GM21367 (cell line): Measurements from ENCODE around the gene ARHGAP44.

Experiments
- ATAC-seq: cut with Tn5 transposase; IDR thresholded peaks from one replicate; pipeline ENCODE4 v1.9.1; 2021; ENCODE audit not compliant: unreplicated experiment

ARHGAP44 gene

DNA sequence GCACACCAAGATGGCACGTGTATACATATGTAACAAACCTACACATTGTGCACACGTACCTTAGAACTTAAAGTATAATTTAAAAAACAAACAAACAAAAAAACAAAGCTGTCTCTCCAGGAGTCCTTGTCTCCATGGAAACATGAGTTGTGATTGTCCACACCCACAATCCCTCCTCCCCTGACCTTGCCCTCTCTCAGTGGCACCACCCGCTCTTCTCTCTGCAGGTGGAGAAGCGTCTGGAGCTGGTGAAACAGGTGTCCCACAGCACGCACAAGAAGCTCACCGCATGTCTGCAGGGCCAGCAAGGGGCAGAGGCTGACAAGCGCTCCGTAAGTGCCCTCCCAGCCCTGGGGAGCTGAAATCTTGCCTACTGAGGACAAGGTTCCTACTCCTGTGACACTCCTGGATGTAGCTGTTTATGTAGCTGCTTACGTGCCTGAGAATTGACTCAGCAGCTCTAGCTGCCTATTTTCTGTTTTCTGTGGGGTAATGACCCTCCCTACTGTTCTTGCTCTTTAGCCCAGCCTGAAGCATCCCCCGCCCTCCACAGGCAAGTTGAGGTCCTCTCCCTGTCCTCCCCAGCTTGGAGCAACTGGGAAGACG, 107.0 kb downstream of the ARHGAP44 start:
- ATAC-seq = no peak

DNA sequence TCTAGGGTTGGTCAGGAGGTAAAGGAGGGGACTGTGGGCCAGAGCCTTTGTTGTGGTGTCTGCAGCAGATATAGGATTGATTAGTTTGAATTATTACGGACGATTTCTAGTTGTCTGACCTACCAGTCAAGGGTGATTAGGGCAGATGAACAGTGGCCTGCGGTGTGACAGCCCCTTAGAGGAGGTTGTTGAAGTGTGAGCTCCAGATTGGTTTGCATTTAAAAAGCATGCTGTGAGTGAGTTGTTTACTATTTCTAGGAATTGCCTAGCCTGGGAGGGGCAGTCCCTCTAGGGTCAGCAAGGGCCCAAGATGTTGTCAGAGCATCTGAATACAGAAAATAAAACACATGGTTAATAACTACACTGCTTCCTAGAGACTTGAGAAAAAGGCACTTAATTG, 108.8 kb downstream of the ARHGAP44 start:
- no peak for ATAC-seq

DNA sequence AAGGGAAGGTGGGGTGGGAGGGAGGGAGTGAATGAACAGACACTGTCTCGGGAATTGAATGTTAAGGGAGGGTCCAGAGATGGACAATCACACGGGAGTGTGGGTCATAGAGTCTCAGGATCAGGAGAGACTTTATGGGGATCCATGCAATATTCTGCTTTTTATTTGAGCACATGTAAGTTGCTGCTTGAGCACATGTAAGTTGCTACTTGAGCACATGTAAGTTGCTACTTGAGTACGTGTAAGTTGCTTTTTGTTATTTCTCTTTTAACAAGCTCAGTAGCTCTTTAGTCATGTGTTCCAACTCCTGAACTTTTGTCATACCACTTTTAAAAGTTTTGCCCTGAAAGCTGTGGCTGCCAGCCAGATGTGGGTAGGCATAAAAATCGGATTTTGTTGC, 110.3 kb downstream of the ARHGAP44 start:
- ATAC-seq = no peak

DNA sequence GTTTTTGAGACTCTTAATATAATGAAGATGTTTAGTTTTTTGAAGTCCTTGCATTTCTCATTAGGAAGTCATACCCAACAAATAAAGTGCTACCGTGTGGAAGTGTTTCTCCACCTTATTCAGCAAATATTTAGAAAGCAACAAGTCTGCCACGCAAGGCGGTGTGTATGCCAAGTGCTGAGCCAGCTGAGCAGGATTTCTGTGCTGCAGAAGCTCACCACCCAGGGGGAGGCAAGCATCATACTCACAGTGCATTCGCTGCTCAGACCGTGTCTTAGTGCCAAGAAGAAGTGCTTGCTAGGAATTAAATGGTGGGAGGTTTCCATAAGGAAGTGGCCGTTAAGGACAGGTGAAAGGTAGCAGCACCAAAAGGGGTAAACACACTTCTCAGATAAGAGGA, 111.2 kb downstream of the ARHGAP44 start:
- ATAC-seq = no peak

DNA sequence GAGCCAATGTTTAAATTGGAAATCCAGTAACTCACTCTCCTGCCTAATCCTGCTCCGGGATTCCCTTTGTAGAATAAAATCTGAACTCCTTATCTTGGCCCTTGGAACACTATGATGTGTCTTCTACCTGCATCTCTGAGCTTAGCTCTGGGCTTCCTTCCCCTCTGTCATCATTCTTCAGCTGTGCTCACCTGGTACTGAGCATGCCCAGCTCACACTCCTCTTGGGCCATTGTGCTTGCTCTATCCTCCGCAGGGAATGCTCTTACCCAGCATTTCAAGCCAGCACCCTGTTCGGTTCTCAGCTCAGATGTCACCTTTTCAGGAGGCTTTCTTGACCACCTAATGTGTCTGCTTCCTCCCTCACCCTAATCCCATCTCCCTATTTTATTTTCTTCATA, 112.7 kb downstream of the ARHGAP44 start:
- ATAC-seq = no peak

DNA sequence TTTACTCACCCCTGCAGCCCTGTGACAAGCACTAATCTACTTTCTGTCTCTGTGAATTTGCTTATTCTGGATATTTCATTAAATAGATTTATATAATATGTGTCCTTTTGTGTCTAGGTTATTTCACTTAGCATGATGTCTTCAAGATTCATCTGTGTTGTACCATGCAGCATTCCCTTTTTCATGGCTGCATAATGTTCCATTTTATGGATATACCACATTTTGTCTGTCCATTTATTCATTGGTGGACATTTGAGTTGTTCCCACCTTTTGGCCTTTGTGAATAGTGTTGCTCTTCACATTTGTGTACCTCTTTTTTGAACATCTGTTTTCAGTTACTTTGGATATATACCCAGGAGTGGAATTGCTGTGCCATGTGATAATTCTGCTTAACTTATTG, 118.2 kb downstream of the ARHGAP44 start:
- ATAC-seq = no peak

DNA sequence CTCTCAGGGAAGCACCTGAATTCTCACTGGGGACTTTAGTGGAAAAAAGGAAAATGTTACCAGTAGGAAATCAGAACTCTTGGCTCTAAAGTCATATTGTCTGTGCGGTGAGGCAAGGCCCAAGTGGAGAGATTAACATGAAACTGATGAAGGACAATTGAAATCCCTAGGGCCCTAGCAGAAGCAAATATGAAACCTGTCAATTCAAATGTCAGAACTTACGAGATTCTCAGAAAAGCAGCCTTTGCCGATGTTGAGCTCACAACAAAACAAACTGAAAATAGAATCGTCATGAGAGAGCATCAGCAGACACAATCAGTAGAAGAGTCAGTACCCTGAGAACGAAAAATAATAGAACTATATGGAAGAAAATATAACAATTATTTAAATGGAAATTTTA, 119.7 kb downstream of the ARHGAP44 start:
- ATAC-seq = no peak

DNA sequence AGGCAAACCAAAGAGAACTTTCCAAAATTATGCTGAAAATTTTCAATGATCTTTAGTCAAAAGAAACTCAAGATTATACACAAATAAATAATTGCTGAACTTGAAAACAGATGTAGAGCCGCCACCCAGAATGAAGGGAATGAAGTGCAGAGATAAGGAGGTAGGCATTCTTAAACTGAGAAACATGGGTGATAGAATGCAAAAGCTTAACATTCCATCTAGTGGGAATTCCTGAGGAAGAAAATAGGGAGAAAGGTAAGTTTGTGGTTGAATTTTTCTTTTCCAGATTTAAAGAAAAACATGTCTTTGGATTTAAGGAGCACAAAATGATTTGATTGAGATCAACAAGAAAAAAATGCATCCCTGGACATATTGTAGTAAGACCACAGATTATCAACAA, 120.2 kb downstream of the ARHGAP44 start:
- no peak for ATAC-seq

DNA sequence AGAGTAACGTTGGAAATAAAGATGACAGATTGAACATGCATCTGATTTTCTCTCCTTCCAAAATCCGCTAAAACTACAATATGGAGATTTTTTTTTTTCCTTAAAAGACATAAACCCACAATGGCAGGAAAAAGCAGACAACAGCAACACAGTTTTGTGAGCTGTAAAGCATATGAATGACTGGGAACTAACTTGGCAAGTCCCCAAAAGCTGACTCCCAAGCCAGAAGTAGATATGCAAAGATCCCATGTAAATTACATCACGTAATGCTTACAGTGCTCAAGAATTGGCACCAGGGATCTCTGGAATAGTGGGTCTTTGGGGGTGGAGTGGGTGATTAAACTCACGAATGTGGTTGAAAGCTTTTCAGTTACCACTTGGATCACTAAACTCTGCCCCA, 121.9 kb downstream of the ARHGAP44 start:
- no peak for ATAC-seq

DNA sequence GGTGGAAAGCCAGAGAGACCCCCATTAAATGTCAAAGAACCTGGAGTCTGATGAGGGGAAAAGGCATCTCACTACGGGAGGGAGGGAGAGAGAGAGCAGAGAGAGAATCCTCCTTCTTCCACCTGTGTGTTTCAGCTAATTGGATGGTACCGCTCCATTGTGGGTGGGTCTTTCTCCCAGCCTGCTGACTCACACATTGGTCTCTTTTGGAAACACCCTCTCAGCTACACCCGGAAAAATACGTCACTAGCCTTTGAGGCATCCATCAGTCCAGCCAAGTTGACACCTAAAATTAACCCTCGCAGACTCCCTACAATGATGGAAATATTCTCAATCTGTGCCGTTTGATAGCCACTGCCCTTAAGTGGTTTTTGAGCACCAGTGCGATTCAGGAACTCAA, 128.1 kb downstream of the ARHGAP44 start:
- ATAC-seq = no peak

DNA sequence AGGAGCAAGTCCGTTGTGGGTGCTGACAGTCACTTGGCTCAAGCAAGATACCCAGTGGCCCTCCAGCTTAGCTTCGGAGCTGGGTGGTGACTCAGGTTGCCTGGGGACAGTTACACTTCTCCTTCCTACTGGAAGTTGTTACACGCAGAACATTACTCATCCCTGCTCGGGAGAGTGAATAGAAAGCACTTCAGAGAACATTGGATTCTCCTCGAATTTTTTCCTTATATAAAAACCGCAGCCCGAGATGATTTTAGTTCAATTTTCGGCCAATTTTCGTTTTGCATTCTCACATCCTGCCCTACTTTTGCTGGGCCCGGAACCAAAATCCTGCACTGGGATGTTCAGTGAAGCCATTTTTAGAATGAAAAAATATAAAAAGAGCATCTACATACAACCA, 128.8 kb downstream of the ARHGAP44 start:
- no peak for ATAC-seq

DNA sequence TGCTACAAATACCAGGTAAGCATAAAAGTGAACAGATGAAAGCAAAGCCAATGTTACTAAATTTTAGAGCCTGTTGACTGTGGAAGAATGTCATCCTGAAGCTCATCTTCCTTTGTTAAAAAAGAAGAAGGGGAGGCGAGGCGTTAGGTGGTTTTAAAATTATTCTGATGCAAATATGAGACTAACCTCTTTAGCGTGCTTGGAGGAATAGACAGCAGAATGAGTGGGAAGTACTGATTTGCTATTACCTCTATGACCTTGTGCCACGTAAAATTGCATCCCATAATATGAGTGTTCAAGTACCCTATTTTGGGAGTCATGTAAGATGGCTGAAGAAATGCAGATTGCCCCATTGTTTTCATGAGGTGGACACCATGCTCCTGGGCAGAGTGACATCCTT, 132.8 kb downstream of the ARHGAP44 start:
- no peak for ATAC-seq

DNA sequence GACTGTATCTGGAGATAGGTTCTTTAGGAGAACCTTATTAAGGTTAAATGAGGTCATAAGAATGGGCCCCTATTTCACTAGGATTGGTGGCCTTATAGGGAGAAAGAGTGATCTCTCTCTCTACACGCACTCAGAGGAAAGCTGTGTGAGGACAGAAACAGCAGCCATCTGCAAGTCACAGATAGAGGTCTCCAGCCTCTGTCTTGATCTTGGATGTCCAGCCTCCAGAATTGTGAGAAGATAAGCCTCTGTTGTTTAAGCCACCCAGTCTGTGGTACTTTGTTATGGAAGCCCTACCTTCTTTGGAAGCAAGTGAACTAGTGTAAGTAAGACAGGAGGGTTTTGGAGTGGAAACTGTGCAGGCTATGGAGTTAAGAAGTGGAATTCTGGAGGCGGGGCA, 135.3 kb downstream of the ARHGAP44 start:
- no peak for ATAC-seq

DNA sequence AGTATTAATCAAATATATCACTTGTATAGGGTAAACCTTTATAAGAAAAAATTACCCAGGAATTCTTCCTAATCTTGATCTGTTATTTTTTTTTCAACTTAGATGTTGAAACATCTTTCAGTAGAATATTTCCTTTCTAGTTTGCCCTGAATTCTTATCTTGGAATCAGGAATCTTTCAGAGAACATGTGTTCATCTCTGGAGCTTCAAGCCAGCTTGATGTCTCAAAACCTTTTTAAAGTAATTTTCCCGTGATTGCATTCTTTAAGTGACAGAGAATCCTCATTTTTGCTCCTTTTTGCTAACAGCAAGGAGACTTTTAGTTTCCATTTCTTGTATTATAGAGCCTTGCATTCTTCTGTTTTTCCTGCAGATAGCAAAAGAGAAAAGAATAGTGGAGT, 137.7 kb downstream of the ARHGAP44 start:
- ATAC-seq = no peak

DNA sequence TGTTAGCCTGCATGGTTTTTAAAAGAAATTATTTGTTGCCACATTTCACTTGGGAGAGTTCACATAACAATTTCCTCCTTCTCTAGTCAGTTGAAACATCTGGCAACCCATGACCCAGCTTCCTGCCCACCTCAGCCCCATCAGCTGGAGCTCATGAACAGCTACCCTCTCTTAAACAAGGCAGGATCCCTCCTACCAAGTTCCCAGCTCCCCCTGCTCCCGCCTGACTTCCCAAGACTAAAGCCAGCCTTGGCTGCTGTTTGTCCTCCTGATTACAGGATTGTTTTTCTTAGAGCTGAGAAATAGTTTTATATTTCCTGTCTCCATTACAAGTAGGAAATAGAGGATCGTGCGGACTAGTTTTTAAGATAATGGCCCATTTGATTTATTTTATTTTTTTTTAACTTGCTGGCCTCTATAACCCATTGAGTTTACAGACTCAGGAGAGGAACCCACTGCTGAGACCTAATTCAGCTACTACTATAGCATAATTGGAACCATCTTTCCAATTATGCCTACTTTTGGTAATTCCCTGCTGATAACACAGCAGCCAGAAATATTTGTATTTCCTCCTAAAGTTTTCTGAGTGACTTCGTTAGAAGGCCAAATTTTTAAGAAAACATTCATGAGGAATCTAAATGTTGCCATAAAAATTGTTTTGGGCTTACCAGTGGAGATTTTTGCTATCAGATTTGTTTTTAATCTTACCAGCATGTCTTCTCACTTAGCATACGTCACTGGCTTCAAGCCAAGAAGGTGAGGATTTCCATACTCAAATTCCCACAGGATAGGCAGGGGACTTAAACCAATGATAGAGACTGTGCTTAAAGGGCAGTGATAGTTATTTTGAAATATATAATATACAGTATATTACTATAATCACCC, 138.5 kb downstream of the ARHGAP44 start:
- ATAC-seq = no peak

DNA sequence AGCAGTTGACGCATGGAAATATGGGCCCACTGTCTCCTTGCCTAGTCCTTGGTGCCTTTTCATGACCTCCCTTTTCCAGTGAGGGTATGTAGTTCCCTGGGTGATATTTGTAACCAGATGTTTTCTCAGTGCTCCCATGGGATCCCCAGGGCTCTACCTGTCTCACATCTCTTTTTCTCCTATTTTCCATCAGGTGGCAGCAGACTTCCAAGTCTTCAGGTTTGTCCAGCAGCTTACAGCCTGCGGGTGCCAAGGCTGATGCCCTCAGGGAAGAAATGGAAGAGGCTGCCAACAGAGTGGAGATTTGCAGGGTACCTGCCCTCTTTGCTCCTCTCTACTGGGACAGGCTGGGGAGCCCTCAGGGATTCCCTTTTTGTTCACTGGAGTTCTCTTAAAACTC, 139.4 kb downstream of the ARHGAP44 start:
- no peak for ATAC-seq

DNA sequence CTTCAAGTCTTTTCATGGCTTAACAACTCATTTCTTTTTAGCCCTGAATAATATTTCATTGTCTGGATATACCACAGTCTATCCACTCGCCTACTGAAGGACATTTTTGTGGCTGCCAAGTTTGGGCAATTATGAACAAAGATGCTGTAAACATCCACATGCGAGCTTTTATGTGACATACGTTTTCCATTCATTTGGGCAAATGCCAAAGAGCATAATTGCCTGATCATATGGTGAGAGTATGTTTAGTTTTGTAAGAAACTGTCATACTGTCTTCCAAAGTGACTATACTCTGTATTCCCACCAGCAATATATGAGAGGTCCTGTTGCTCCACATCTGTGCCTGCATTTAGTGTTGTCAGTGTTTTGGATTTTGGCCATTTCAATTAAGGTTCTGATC, 147.2 kb downstream of the ARHGAP44 start:
- no peak for ATAC-seq

DNA sequence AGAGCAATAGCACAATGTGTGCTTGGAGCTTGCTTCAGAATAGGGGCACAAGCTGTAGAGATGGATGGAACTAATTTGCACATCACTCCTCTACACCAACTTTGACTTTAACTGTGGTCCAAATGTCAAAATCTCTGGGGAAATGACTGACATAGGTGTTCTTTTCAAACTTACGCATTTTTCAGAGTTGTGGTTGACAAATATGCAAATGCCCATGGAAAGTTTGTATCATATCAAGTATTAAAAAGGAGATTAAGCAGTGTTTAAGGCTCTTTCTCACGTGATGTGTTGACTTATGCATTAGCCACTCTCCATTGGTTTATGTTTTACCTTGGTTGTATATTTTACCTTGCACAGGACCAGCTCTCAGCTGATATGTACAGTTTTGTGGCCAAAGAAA, 151.4 kb downstream of the ARHGAP44 start:
- no peak for ATAC-seq

DNA sequence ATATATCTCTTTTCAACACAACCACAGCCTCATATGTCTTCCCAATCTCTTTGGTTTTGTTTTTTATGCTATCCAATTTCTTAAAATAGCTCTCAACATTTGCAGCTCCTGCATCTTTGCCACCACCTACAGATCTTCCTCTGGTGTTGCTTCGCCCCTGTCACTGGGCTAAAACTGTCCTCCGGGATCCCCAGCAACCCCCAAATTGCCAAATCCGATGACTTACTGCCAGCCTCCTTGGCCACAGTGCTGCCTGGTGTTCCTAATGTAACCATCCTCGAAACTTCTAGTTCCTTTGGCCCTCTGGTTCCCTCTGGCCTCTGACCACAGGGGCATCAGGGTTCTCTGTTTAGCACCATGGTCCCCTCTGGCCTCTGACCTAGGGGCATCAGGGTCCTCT, 157.7 kb downstream of the ARHGAP44 start:
- no peak for ATAC-seq

DNA sequence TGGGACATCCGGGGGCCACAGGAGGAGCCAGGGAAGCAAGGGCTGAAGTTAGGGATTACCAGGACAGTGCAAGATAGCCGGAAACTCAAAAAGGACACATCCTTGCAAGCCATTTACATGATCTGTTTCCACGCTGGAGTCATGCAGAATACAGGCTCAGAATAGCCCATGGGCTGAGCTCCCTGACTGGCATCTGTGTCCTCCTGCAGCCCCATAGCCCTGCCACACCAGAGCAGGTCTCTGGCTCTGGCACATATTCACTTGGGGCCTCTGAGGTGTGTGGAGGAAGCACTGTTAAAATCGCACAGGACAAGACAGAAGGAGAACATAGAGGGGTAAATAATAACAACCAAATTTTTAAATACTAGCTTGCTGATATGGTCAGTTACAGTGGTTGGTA, 162.7 kb downstream of the ARHGAP44 start:
- no peak for ATAC-seq

DNA sequence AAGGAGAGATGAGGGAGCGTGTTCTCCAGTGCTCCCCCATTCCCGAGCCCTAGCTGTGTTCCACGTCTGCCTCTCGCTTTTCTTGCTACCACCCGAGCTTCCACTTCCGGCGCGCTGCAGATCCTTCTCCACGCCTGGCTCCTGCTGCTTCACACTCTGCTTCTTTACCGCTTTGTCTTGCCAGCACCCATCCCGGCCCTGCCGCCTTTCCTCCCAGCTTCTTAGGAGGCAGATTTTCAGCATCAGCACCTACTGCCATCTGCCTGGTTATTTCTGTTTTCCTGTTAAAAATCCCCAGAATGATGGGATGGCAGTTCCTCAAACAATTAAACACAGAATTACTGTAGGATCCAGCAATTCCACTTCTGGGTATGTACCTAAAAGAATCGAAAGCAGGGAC, 163.9 kb downstream of the ARHGAP44 start:
- no peak for ATAC-seq

DNA sequence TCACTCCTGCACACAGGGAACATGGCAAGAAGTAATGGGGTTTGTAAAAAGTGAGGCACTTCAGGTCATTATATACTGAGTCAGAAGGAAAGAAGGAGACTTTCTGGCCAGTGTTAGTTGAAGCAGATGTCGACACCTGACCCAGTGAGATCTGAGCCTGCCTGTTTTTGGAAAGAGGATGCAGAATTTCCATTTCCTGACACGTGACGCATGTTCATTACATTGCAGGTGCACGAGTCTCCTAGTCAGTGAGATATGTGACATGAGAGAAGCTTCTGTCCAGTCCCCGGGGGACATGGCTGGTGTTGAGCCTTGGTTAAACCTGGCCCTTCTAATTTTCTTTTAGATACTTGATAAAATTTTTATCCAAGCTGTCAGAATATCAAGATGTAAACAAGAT, 166.2 kb downstream of the ARHGAP44 start:
- no peak for ATAC-seq

DNA sequence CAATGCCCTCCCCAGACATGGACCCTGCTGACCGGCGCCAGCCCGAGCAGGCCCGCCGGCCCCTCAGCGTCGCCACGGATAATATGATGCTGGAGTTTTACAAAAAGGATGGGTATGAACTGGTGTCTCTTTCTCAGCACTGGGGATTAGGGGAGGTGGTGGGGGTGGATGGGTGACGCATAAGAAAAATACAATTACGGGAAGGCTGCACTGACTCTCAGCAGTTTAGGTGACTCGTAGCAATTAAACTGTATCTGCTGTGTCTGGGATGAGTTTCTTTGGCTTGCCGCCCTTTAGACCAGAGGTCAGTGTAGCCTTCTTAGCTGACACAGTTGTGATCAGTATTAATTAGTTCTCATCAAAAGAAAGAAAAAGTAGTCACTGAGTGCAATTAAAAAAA, 169.5 kb downstream of the ARHGAP44 start:
- no peak for ATAC-seq
